ENCODE results near the gene PSMD13. TPM values are rescaled to one million over a fixed set of nuclear protein-coding genes. Genes with fewer than 3 reads are reported as not detected.
A peak's percentile ranks its signal among the peaks of the same experiment; 100 is the strongest.

The PSMD13 gene
- total RNA-seq, 2 donors from 2014 or later, result 99.5 to 111 TPM

- no peak for ATAC-seq
- DNase-seq, result peak; percentile 20 to 25
- intact Hi-C loops (cut with DNase I, micrococcal nuclease), result loop anchor here in 1 of 2 donors (10.0 kb wide), 1 partner anchor 55 kb away; no protein-coding TSS in a partner anchor
Observed at GRCh38 chr11:299951-300735, 63.4 kb downstream of the PSMD13 start.

Other genes with a start within 250 kb of the PSMD13 start
- not detected for gene SCGB1C1, start 43.9 kb upstream of the PSMD13 start, total RNA-seq
- 10 to 100 TPM; 55.8 to 69.0 TPM for gene BET1L, start 29.6 kb upstream of the PSMD13 start, total RNA-seq
- 10 to 100 TPM; 77.8 to 86.9 TPM for gene RIC8A, start 29.3 kb upstream of the PSMD13 start, total RNA-seq
- 10 to 100 TPM; 18.8 to 22.3 TPM for gene SIRT3, start 634 bp upstream of the PSMD13 start, total RNA-seq
- under 1 TPM; 0.92 TPM for gene NLRP6, start 41.4 kb downstream of the PSMD13 start, total RNA-seq
- 10 to 100 TPM; 18.8 to 20.6 TPM for gene PGGHG, start 52.1 kb downstream of the PSMD13 start, total RNA-seq
- not detected for gene IFITM5, start 62.5 kb downstream of the PSMD13 start, total RNA-seq
- 100 to 1,000 TPM in 1 of 2 donors, 10 to 100 TPM in 1; 87.7 to 133 TPM for gene IFITM2, start 70.8 kb downstream of the PSMD13 start, total RNA-seq
- 100 to 1,000 TPM in 1 of 2 donors, 10 to 100 TPM in 1; 85.6 to 127 TPM for gene IFITM1, start 77.1 kb downstream of the PSMD13 start, total RNA-seq
- 100 to 1,000 TPM; 118 to 136 TPM for gene IFITM3, start 83.9 kb downstream of the PSMD13 start, total RNA-seq
- gene B4GALNT4, start 132.5 kb downstream of the PSMD13 start, total RNA-seq, result 1 to 10 TPM; 2.4 to 3.3 TPM
- gene PKP3, start 157.2 kb downstream of the PSMD13 start, total RNA-seq, result 100 to 1,000 TPM; 168 to 194 TPM
- 100 to 1,000 TPM; 123 to 152 TPM for gene SIGIRR, start 178.0 kb downstream of the PSMD13 start, total RNA-seq
- 100 to 1,000 TPM; 141 to 180 TPM for gene ANO9, start 205.0 kb downstream of the PSMD13 start, total RNA-seq
- 10 to 100 TPM; 23.3 to 27.4 TPM for gene PTDSS2, start 213.3 kb downstream of the PSMD13 start, total RNA-seq

Data from left colon (tissue), 2 donors.